Esophagus muscularis mucosa (tissue), 4 donors: ENCODE results near the gene SEC16B.

Source experiments
- EP300 ChIP-seq: sonication (generic); formaldehyde crosslinking; IDR thresholded peaks from one replicate; pipeline ENCODE4 v1.6.1; 2017; ENCODE audit warnings: antibody characterized with exemption
- POLR2A ChIP-seq: fragments of 450-650 bp; IDR thresholded peaks from one replicate; pipeline ENCODE4 v1.6.1; 2017; ENCODE audit warnings: antibody characterized with exemption, moderate library complexity, mild to moderate bottlenecking, low read depth
- POLR2AphosphoS5 ChIP-seq, 2 donors: sonication (generic); formaldehyde crosslinking; IDR thresholded peaks; one replicate each; pipeline ENCODE4 v1.6.1; 2017; ENCODE audit warnings: antibody characterized with exemption in 2 of 2
- TF ChIP-seq, protein P1 (sequence below), 3 experiments: fragments of 200-600 bp in 2 of 3; fragments of 450-650 bp in 1 of 3; sonication (generic) in 2 of 3; IDR thresholded peaks; one replicate each; pipeline ENCODE4 v1.5.1; 2017 to 2019; ENCODE audit warnings: antibody characterized with exemption in 3 of 3, mild to moderate bottlenecking in 2 of 3, moderate library complexity in 1 of 3

DNA sequence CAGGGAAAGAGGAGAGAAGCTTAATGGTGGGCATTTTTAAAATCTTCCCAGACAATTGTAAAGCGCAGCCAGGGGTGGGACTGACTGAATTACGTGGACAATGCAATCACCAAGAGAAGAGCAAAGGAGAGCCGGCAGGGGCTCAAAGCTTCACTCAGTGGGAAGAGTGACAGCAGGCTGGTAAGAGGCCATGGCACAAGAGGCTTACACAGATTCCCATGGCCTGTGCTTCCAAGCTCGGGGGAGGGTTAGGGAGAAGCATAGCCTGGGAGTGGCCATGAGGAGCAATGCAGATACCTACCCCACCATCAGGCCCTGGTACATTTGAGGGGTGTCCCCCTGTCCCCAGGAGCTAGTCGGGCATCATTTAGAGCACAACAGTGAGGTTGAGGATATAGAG is 27.1 kb upstream of the SEC16B start:
- no peak for TF ChIP-seq POLR2AphosphoS5 (IDR thresholded peaks at IDR 0.05)
- TF ChIP-seq, protein P1, sequence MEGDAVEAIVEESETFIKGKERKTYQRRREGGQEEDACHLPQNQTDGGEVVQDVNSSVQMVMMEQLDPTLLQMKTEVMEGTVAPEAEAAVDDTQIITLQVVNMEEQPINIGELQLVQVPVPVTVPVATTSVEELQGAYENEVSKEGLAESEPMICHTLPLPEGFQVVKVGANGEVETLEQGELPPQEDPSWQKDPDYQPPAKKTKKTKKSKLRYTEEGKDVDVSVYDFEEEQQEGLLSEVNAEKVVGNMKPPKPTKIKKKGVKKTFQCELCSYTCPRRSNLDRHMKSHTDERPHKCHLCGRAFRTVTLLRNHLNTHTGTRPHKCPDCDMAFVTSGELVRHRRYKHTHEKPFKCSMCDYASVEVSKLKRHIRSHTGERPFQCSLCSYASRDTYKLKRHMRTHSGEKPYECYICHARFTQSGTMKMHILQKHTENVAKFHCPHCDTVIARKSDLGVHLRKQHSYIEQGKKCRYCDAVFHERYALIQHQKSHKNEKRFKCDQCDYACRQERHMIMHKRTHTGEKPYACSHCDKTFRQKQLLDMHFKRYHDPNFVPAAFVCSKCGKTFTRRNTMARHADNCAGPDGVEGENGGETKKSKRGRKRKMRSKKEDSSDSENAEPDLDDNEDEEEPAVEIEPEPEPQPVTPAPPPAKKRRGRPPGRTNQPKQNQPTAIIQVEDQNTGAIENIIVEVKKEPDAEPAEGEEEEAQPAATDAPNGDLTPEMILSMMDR (IDR thresholded peaks at IDR 0.05): no peak
- TF ChIP-seq POLR2A: no peak
- no peak for TF ChIP-seq EP300
